ENCODE results near the gene BRINP3.
"Not testable (repeated sequence)": the region's sequence is repeated elsewhere in the genome, so short reads cannot be mapped to it uniquely, and the experiment has no call there.

BRINP3 gene

DNA sequence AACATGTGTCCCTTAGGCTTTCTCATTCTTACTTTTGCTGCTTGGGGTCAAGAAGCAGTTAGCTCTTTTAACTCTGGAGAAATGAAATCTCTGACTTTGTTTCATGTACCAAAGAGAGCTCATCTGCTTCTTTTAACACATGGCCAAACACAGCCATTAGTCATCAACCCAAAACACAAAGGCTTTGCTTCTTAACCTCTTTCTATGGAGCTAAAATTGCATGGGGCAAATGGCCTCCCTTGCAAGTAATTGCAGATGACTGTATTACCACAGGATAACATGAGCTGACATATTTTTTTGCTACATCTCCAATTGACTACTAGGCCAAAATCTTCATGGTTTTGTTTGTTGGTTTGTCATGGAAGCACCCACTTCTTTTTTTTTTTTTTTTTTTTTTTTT, 300.9 kb downstream of the BRINP3 start:
- DNase-seq: no peak

DNA sequence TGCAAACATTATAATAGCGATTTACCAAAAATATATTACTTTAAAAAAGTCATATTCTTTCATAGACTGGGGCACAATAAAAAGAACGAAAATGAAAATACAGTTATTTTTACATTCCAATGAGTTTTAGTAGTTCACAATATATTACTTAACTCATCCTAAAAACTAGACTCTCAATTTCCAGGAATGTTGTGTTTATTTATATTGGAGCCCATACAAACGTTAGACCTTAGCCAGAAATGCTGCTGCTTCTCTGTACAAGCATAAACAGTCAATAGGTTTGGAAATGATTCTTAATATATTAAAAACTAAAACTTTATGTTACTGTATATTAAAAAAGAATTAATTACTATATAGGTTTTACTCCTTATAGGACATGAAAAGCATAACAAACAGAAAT, 302.3 kb downstream of the BRINP3 start:
- no peak for DNase-seq

DNA sequence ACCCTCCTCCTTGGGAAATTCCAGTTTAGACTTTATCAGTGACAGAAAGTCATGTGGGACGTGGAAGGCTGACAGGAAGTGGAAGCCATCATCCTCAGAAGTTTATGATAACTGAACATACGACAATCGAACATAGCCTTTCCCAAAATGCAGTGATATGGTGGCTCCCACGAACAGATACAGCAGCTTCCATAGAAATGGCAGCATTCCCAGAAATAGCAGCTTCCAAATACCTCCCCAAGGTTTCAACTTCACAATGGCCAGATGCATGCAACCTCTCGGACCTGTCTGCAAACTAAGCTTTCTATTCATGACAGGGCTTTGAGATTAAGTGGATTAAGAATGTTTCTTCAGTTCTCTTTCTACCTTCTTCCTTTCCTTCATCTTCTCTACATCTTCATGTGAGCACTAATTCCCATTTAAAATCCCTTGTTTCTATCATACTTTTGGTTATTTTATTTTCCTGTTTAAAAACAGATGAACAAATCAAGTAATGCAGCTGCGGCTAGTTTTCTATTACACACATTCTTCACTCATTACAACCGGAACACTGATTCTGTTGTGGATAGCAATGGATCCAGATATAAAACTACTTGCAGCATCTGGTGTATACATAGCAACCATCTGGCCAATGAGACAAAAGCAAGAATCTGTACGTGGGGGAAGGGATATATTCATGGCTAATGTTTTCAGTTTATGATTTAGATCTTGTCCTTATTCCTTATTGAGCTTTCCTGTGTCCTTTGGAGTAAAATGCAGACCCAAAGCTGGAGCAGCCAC, 304.8 kb downstream of the BRINP3 start:
- no peak for DNase-seq

DNA sequence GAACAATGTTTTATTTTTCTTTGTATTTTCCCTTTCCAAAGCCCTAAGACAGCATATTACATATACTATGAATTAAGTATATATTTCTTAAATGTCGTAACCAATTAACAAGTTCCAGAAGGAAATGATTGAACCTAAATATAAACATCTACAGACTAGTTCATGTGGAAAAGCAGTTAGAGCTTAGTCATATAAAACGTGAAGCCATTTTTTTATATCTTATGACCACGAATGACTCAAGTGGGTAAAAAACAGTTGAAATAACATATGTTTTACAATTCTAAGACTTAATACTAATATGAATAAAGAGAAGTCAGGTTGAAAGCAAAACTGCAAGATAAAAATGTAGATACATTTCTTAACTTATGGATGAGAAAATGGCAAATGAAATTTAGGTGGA, 307.3 kb downstream of the BRINP3 start:
- DNase-seq: no peak

DNA sequence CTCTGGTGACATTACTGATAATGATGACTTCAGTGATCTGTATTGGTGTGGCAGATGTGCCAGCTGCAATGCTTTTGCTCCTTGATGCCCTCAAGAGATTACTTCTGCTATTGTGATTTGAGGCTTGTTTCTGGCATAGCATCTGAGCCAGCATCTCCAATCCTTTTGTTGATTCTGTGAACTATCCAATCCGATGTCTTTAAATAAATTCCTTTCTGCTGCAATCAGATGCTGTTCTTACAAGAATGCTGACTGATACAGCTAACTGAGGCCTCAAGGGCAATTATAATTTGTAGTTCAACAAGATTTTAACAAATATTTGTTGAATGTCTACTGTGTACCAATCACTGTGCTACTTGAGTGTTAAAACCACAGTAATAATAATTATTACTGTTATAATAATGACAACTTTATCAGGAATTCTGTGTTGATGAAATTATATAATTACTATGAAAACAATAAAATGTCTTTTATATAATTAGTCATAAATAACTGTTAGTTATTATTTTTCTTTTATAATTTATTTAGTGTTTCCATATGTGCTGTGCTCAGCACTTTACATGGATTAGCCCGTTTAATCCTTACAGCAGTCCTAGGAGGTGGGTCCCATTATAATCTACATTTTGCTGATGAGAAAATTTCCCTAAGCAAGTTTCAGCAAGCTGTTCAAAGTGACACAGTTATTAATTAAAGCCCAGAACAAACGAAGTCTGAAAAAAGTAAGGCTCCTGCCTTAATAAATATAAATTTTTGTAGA, 308.2 kb downstream of the BRINP3 start:
- DNase-seq: no peak

DNA sequence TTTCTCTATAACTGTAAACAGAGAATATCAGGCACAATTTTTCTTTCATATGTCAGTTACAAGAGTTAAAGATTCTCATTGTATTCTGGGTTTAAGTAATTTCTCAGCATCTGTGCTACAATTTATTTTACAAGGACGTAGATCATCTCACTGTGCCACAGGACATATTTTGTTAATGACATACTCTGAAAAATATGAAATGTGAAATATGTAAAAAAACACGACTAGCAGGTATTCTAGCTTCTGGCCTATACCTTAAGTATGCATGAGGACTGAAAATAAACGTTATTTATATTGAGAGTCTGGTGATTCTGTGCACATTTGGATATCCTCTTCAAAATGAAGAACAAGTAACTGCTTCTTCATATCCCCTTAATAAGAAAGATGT, 308.8 kb downstream of the BRINP3 start:
- no peak for DNase-seq

DNA sequence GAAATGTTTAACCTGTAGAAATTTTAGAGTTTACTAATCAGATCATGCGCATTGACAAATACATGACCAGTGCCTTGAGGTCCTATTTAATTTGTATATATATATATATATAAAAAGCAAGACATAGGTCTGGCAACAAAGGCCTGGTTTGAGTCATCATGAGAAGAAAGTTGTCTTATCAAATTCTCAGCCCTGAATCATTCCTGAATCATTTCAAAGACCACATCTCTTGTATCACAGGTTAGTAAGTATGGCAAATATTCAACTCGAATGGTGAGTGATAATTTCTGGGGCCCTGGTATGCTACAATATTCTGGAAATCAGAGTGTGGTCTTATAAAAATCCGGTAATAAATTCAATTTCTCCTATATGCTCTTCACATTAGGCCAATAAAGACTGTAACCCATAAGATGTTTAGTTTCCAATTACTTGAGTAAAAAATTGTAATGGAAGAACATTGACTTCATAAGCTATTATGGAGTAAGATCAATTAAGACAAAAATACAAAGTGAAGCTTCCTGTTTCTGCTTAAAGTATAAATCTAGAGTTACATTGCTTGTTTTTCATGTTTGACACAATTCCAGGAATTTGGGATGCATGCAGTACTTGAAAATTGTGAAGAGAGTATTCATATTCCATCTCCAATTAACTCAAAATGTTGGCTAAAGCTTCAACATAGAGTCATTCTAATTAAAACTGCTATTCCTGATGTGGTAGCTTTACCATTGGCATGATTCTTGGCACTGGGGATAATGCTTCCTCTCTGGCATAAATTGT, 309.4 kb downstream of the BRINP3 start:
- no peak for DNase-seq

DNA sequence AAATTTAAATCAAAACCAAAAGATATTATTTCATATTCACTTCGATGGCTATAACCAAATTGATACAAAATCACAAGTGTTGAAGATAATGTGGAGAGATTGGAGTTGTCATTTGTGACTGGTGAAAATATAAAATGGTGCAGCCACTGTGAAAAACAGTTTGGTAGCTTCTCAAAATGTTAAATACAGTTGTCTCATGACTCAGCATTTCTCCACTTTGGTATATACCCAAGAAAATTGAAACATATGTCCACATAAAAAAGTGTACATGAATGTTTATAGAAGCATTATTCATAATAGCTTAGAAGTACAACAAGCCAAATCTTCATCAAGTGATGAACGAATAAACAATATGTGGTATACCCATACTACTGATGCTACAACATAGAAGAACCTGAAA, 318.5 kb downstream of the BRINP3 start:
- no peak for DNase-seq

DNA sequence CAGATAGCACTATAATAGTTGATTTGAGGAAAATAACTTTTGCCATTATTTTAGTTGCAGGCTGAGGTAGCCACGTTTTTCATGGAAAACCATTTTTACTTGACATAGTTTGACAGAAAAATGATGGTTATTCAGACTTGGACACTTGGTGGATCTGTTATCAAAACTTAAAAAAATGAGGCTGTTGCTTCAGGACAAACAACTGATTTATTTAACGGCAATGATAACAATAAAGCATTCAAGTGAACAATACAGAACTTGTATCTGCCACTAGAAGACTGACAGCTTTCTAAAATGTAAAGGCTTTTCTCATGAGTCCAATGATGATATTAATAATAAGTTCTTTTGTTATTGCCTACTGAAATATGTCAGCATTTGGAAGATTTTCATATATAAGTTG, 322.9 kb downstream of the BRINP3 start:
- no peak for DNase-seq

DNA sequence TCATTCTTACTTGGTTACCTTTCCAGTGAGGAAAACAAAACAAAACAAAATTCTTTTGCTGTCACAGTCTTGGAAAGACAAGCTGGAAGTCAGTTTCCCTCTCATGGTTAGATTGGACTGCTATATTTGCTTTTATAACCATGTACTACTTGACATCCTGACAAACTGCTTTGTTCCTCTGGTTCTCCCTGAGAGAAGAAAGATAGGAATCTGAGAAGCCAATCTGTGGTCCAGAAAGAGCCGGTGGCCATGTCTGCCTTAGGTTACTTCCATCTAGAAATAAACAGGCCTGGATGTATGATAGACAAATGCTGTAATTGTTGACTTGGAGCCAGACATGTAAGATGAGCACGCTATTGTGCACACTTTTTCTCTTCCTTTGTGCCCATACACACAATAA, 330.0 kb downstream of the BRINP3 start:
- no peak for DNase-seq

DNA sequence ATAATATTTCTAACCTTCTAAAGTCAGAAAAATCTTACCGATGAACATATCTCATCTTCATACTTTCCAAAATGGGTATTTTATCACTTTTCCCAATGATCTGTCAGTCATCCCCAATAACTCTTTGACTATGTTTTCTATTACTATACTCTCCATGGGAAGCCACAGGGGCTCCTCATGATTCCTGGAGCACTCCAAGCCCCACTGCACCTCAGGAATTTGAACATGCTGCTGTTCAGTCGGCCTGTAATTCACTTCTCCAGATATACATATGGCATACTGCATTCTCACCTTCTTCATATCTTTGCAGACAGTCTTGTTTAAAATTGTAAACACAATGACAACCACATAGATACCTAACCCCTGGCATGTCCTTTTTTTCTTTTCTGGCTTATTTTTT, 333.0 kb downstream of the BRINP3 start:
- DNase-seq: no peak

DNA sequence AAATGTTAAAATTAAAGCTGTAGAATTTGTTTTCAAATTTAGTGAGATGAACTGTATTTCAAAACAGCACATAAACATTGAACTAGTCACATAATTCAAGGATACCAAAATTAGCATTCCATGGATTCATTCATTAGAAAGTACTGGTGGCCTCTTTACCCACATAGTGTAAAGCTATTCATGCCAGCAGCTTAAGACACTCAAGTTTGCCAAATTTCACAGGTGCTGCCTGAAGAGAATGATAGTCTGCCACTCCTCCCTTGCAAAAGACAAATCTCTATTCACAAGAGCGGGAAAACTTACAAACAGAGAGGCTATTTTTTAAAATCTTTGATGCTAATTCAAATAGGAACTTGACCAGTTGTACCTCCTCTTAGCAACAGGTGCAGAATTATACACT, 337.0 kb downstream of the BRINP3 start:
- DNase-seq: no peak

DNA sequence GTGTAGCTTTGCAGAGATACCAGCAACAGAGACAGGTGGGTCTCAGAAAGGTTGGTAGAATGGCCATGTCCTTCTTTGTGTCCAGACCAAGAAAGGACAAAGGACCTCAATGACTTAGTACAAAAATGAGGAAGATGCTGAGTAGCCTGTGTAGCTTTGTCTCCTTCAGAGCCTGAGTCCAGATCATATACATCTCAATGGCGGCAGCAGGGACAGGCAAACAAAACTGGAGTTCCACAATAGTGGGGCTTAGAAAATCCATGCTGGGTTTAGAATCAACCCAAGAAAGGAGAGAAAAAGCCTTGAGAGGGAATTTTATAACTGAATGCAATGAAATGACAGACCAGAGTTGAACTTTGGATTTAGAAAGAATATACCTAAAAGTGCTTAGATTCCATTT, 339.0 kb downstream of the BRINP3 start:
- no peak for DNase-seq

DNA sequence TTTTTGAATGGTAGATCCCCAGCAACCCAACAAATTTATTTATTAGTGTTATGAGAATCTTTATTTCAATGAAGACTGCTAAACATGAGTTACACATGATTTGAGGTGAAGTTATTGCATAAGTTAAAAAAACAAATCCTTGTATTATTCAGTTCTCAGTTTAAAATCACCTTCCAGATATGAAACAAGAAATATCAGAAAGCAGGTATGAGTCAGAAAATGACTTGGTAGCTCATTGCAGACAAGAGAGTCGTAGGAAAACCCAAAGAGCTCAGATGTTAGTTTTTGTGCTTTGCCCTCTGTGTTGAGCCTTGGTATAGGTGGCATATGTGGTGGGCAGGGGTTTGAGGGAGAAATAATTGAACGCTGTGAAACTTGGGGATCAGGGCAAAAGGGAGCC, 339.4 kb downstream of the BRINP3 start:
- DNase-seq: no peak

DNA sequence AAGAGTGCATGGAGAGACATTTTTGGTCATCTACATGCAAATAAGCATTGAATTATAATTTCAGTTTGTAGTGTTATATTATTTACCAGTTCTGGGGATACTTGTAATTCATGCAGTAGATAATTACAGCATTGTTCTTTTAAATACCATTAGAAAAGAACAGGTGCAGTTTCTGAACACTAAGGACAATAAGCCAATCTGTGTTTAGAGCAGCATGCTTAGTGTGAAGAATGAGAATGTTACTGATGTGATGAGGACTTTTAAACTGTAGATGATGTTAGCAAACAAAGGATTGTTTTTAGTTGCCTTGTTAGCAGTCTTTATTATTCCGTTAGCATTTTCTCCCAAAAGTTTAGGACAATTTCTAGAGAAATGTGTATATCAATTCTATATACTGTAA, 348.3 kb downstream of the BRINP3 start:
- DNase-seq: no peak

DNA sequence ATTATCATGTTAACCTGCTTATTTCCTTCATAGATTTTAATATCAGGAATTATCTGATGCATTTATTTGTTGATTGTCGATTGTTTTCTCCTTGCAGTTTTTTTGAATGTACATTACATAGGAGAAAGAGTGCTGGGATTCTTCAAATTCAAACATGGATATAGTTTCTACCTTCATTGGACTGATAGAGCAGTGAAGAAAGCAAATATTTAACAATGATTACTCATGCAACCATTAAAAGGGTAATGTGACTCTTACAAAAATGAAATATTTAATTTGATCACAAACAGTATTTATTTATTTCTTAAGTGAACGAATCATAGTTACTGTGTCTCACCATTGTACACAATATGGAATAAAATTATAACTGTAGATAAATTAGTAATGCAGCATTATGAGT, 350.9 kb downstream of the BRINP3 start:
- DNase-seq: no peak

DNA sequence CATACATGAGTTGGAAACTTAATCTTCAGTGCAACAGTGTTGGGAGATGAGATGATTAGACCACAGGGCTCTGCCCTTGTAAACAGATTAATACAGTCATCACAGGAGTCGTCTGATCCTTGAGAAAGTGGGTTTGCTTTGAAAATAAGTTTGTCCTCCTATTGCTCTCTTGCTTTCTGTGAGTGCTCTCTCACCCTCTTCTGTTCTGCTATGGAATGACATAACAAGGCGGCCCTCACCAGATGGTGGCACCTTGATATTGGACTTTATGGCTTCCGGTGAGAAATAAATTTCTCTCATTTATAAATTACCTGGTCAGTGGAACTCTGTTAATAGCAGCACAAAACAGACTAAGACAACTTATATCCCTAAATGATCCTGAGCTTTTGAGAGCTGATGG, 353.6 kb downstream of the BRINP3 start:
- DNase-seq: no peak

DNA sequence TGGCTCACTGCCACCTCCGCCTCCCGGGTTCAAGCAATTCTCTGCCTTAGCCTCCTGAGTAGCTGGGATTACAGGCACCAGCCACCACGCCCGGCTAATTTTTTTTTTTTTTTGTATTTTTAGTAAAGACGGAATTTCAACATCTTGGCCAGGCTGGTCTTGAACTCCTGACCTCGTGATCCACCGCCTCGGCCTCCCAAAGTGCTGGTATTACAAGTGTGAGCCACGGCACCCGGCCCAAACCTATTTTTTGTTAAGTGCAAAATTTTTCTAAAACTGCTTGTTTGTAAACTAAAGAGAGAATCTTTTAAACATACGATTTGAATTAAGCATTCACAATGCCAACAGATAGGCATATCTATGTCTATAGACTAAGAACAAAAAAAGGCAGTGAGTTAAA, 357.1 kb downstream of the BRINP3 start:
- not testable (repeated sequence) for DNase-seq

DNA sequence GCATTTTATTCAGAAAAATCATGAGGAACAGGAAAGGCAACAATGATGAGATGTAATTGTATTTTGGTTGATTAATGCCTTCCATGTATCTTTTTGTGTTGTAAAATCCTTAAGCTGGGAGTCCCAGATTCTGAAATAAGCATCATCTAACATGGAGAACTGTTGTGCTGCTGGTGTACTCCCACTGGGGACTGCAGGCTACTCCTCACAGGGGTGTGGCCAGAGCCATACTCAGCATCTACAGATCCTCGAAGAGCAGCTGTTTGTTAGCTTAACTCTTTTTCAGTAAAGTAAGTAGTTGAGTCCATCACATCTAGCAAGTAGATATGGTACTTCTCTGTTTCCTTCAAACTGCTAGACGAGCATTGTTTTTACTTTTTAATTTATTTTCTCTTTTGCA, 358.0 kb downstream of the BRINP3 start:
- no peak for DNase-seq

DNA sequence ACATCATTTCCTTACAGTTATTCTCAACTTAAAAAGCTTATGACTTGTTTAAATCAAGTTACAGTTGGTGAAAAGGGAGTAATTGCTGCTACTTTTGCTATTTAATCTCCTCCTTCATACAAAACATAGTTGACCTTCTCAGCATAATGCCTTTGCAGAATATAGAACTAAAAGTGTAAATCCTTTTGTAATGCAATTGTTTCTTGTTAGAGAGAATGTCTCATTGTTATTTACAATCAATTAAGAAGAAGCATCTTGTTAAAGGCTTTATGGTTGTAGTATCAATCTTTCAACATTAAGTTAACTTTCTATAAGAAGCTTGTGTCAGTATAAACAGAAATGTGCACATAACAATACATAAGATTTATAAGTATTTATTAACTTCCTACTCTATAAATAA, 360.7 kb downstream of the BRINP3 start:
- no peak for DNase-seq

DNA sequence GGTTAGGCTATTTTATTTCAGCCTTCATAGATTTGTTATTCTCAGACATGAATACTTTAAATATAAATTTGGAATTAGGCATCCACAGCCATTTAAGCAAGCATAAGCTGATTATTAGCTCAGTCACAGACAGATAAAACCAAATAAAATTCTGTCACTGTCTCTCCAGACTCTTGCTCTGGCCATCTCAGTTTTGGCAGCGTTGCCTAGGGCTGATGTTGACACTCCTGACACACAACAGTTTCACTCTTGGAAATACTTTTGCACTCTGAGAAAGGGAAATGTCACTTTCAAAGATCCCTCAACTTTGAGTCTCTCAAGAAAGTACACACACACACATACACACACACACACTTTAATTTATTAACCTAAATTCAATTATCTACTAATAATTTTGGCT, 372.7 kb downstream of the BRINP3 start:
- no peak for DNase-seq

DNA sequence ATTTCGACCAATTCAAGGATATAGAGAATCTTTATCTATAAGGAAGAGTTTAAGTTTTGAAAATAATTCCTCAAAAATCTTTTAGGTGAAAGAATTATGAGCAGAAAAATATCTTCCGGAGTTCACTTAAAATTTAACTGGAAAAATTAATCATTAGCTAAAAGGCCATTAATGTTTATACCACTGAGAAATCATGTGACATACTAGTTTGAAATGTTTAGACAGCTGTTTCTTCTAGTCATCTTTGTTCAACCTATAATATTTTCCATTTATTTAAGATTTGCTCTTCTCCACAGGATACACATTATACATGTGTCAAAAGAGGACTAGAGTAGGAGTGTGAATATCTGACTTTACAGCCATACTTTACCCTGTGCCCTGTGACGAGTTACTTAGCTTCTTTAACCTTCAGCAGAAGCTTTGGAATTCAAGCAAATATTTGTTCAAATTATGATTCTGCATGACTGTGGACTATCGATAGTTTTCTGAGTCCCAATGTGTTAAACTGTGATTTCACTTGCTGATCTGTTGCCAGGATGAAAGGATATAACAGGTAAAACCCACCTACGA, 374.8 kb downstream of the BRINP3 start:
- no peak for DNase-seq

DNA sequence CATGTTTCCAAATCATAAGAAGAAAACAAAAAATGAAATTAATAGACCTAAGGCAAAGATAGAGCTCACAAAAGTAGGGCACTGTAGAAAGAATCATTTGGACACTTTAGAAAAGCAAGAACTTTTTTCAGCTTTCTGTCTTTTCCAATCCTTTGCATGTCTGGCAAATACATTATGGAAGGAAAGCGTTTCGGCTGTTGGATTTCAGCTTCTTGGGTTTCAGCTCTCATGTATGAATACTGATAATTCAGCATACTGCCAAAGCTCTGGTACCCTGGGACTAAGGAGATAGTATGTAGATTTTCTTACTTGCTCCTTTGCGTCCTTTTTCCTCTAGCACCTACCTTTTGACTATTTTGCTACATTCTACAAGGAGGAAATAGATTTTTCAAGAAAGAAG, 375.9 kb downstream of the BRINP3 start:
- no peak for DNase-seq

DNA sequence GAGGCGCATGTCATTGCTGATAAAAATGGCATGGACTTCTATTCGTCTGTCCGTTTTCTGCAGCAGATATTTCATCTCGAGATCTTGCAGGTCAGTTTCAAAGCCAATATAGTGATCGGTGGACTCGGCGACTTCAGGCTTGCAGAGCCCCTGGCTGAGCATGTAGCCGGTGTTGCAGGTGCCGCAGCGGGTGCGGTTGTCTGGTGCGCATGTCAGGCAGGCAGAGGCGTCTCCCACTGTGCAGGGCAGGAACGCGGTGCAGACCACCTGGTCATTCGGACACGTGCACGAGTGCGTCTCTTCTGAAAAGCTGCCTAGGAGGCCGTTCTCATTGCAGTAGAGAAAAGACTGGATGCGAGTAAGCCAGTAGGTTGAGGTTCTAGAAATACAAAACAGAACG, 378.9 kb downstream of the BRINP3 start:
- DNase-seq: no peak
